SK-N-MC (cell line): ENCODE results near the gene SCRT2.

Experiments
- EZH2 ChIP-seq: fragments of 200-600 bp; sonication (generic); IDR thresholded peaks from one replicate; pipeline ENCODE4 v1.6.1; 2017; ENCODE audit warnings: antibody characterized with exemption
- FOXP2 ChIP-seq: optimal IDR thresholded peaks from 2 replicates; pipeline ENCODE3; 2011; ENCODE audit warnings: mild to moderate bottlenecking, moderate library complexity; ENCODE audit not compliant: insufficient read depth; ENCODE audit errors: extremely low read length, control extremely low read depth
- POLR2AphosphoS5 ChIP-seq: IDR thresholded peaks from 2 replicates; pipeline ENCODE4 v1.6.1; 2012; ENCODE audit warnings: mild to moderate bottlenecking, low read depth, low read length, borderline replicate concordance

DNA sequence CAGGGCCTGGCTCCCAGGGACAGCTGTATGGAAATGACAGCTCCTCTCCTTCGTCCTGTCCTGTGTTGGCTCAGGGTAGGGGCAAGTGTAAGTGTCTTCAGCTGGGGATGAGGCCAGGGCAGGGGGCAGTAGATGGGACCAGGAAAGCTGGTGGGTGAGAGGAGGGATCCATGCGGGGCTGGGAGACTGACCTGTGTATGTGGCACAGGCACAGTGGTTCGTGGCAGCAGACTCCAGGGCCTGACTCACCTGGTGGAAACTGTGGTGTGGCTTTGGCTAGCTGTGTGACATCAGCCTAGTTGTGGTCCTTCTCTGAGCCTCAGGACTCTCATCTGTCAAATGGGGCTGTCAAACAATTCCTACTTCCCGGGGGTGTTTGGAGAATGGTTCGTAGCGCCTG, 13.7 kb upstream of the SCRT2 start:
- TF ChIP-seq EZH2 (no peak), POLR2AphosphoS5 (no peak), FOXP2 (no peak)
